GM21786 (cell line): ENCODE measurements around the gene EDARADD.

ENCODE experiments used
- ATAC-seq: cut with Tn5 transposase; IDR thresholded peaks from one replicate; pipeline ENCODE4 v1.9.1; 2021; ENCODE audit not compliant: unreplicated experiment

EDARADD gene

GRCh38 chr1:236511735-236512418, 117.8 kb downstream of the EDARADD start:
- no peak for ATAC-seq

GRCh38 chr1:236514703-236515442, 120.8 kb downstream of the EDARADD start:
- ATAC-seq = no peak

- no peak for ATAC-seq
Measured at GRCh38 chr1:236515443-236515958, 121.4 kb downstream of the EDARADD start.

- no peak for ATAC-seq
Measured at GRCh38 chr1:236516929-236517704, 123.0 kb downstream of the EDARADD start.

- no peak for ATAC-seq
Measured at GRCh38 chr1:236518322-236518721, 124.2 kb downstream of the EDARADD start.

- no peak for ATAC-seq
Measured at GRCh38 chr1:236520445-236521005, 126.4 kb downstream of the EDARADD start.

- peak; percentile 0 for ATAC-seq
Measured at GRCh38 chr1:236522937-236523703, 129.0 kb downstream of the EDARADD start.

- peak; percentile 52 for ATAC-seq
Measured at GRCh38 chr1:236523704-236524141, 129.6 kb downstream of the EDARADD start, which contains the start of gene LGALS8. Gene LGALS8 (plus strand): TSS chr1:236523982. CDS start chr1:236526071, 2,089 bp downstream.

- peak; percentile 94 for ATAC-seq
Measured at GRCh38 chr1:236524142-236524894, 130.2 kb downstream of the EDARADD start.

GRCh38 chr1:236524895-236525184, 130.8 kb downstream of the EDARADD start:
- no peak for ATAC-seq

- ATAC-seq = no peak
Measured at GRCh38 chr1:236526079-236526478, 132.0 kb downstream of the EDARADD start.

GRCh38 chr1:236530286-236530685, 136.2 kb downstream of the EDARADD start:
- no peak for ATAC-seq

- no peak for ATAC-seq
Measured at GRCh38 chr1:236530959-236531358, 136.9 kb downstream of the EDARADD start.

GRCh38 chr1:236532850-236533249, 138.8 kb downstream of the EDARADD start:
- ATAC-seq = no peak

GRCh38 chr1:236534151-236534651, 140.1 kb downstream of the EDARADD start:
- no peak for ATAC-seq
